HG02678 (cell line): Measurements from ENCODE around the gene HBZ.
"Not testable (repeated sequence)": the region's sequence is repeated elsewhere in the genome, so short reads cannot be mapped to it uniquely, and the experiment has no call there.

ENCODE experiments used
- ATAC-seq: cut with Tn5 transposase; IDR thresholded peaks from one replicate; pipeline ENCODE4 v1.9.1; 2021; ENCODE audit warnings: mild to moderate bottlenecking, moderate library complexity; ENCODE audit not compliant: unreplicated experiment

Gene HBZ

DNA sequence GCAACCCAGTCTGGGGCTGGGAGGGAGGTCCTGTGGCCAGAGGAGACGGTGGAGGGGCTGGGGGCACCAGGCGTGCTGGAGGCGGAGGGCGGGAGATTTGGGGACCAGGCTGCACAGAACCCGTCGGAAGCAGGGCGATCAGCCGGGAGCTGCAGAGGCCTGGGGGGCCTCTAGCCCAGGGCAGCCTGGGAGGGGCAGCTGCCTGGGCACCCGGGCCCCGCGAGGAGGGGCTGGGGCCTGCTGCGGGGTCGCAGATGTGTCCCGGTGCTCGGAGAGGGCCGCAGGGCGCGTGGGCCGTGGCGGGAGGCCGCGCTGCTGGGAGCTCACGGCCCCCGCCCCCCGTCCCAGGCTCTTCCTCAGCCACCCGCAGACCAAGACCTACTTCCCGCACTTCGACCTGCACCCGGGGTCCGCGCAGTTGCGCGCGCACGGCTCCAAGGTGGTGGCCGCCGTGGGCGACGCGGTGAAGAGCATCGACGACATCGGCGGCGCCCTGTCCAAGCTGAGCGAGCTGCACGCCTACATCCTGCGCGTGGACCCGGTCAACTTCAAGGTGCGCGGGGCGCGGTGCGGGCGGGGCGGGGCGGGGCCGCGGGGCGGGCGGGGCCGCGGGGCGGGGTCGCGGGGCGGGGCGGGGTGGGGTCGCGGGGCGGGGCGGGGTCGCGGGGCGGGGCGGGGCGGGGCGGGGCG, 11.8 kb downstream of the HBZ start:
- not testable (repeated sequence) for ATAC-seq

DNA sequence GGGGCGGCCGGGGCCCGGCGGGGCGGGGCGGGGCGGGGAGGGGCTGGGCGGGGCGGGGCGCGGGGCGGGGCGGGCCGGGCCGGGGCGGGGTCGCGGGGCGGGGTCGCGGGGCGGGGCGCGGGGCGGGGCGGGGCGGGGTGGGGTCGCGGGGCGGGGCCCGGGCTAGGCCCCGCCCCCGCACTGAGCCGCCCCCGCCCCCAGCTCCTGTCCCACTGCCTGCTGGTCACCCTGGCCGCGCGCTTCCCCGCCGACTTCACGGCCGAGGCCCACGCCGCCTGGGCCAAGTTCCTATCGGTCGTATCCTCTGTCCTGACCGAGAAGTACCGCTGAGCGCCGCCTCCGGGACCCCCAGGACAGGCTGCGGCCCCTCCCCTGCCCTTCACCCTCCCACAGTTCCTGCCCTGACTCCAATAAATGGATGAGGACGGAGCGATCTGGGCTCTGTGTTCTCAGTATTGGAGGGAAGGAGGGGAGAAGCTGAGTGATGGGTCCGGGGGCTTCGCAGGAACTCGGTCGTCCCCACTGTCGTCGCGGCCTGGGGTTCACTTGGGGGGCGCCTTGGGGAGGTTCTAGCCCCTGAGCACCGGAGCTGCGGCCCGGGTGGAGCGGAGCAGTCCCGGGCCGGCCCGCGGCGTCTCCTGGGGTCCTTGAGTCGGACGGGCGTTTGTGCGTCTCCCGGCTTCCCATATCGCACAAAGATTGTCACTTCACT, 12.5 kb downstream of the HBZ start:
- ATAC-seq = no peak

DNA sequence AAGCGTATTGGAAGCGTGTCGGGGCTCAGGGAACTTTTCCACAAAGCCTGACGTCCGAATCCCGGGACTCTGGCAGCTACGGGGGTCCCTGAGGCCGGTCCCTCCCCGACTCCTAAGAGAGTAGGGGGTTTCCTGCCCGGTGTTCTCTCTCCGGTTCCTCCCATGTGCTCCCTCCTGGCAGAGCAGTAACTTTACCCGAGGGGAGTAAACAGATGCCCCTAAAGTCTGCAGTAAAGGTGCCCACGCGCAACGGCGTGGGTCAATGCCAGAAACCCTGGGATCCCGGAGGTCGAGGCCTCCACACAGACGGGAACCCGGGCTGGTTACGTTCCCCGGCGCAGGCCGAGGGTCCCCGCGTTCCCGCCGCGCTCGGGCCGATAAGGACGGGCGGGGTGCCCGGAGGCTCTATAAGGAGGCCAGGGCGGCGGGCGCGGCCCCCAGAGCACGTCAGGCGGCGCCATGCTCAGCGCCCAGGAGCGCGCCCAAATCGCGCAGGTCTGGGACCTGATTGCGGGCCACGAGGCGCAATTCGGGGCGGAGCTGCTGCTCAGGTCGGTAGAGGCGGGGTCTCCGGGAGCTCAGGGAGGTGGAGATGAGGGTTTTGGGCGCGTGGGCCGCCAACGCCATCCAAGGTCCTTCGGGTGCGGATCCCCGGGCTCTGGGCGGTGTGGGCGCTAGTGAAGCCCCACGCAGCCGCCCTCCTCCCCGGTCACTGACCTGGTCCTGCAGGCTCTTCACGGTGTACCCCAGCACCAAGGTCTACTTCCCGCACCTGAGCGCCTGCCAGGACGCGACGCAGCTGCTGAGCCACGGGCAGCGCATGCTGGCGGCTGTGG, 13.3 kb downstream of the HBZ start, which contains the start of gene HBM:
Gene HBM (plus strand): TSS at position 440 of the 836 bp plus-strand sequence. CDS start 20 bp downstream, at position 460.
- no peak for ATAC-seq

DNA sequence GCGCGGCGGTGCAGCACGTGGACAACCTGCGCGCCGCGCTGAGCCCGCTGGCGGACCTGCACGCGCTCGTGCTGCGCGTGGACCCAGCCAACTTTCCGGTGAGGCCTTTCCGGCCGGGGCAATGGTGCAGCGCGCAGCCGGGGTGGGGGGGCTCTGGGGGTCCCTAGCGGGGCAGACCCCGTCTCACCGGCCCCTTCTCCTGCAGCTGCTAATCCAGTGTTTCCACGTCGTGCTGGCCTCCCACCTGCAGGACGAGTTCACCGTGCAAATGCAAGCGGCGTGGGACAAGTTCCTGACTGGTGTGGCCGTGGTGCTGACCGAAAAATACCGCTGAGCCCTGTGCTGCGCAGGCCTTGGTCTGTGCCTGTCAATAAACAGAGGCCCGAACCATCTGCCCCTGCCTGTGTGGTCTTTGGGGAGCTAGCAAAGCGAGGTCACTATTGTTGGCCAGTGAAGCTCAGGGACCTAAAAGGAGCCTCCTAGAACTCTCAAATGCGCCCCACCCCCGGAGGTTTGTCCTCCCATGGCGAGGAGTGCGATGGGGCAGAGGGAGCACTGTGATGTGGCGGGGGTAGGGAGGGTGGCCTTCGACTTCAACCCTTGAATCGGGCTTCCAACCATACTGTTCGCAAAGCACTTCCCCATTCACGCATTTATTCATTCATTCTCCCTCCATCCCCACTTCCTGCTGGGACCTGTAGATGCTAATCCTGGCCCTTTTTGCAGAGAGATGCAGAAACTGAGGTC, 14.1 kb downstream of the HBZ start:
- no peak for ATAC-seq

DNA sequence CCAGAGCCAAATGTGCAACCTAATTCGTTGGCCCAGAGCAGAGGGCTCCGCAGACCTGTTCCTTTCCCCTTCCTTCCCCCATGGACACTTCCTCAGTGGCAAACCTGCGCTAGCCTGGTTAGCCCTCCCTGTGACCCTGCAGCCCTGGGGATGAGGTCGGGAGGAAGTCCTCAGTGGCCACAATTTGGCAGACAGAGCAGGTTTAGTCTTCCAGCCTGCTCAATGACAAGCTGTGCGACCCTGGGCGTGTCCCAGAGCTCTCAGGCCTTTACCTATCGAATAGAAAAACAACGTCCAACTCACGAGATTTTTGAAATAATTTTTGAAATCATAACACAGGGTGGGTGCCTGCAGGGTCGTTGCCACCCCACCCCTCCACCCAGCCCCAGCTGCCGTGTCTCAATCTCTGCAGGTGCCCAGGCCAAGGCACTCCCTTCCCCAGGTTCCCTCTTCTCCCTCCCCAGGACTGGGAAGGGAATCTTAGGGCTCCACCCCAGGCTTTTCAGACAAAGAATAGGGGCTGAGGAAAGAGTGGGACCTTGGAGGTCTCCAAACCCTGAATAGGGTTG, 14.8 kb downstream of the HBZ start:
- ATAC-seq = no peak

DNA sequence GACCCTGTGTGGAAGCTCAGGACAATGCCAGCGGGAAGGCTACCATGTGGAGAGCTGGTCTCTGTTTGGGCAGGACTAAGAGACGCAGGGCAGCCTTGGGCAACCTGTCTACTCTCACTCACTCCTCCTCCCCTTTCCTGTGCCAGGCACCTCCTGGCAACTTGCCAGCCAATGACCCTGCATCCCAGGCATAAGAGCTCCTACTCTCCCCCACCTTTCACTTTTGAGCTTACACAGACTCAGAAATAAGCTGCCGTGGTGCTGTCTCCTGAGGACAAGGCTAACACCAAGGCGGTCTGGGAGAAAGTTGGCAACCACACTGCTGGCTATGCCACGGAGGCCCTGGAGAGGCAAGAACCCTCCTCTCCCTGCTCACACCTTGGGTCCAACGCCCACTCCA, 16.0 kb downstream of the HBZ start:
- ATAC-seq = no peak

DNA sequence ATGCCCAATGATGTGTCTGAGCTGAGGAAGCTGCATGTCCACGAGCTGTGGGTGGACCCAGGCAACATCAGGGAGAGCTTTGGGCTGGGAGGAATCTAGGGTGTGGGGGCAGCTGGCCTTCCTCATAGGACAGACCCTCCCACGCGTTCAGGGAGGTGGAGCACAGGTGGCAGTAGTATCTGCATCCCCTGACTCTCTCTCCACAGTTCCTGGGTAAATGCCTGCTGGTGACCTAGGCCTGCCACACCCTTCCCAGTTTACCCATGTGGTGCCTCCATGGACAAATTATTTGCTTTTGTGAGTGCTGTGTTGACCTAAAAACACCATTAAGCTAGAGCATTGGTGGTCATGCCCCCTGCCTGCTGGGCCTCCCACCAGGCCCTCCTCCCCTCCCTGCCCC, 16.6 kb downstream of the HBZ start:
- no peak for ATAC-seq

DNA sequence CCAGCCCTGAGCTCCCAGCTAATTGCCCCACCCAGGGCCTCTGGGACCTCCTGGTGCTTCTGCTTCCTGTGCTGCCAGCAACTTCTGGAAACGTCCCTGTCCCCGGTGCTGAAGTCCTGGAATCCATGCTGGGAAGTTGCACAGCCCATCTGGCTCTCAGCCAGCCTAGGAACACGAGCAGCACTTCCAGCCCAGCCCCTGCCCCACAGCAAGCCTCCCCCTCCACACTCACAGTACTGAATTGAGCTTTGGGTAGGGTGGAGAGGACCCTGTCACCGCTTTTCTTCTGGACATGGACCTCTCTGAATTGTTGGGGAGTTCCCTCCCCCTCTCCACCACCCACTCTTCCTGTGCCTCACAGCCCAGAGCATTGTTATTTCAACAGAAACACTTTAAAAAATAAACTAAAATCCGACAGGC, 17.7 kb downstream of the HBZ start:
- ATAC-seq = not testable (repeated sequence)

DNA sequence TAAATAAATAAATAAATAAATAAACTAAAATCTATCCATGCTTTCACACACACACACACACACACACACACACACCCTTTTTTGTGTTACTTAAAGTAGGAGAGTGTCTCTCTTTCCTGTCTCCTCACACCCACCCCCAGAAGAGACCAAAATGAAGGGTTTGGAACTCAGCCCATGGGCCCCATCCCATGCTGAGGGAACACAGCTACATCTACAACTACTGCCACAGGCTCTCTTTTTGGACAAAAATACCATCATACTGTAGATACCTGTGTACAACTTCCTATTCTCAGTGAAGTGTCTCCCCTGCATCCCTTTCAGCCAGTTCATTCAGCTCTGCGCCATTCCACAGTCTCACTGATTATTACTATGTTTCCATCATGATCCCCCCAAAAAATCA, 18.3 kb downstream of the HBZ start:
- ATAC-seq = no peak

DNA sequence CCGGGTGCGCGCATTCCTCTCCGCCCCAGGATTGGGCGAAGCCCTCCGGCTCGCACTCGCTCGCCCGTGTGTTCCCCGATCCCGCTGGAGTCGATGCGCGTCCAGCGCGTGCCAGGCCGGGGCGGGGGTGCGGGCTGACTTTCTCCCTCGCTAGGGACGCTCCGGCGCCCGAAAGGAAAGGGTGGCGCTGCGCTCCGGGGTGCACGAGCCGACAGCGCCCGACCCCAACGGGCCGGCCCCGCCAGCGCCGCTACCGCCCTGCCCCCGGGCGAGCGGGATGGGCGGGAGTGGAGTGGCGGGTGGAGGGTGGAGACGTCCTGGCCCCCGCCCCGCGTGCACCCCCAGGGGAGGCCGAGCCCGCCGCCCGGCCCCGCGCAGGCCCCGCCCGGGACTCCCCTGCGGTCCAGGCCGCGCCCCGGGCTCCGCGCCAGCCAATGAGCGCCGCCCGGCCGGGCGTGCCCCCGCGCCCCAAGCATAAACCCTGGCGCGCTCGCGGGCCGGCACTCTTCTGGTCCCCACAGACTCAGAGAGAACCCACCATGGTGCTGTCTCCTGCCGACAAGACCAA, 20.0 kb downstream of the HBZ start, which contains the start of gene HBA2:
Gene HBA2 (plus strand): TSS at position 503 of the 568 bp plus-strand sequence. CDS start 37 bp downstream, at position 540.
- not testable (repeated sequence) for ATAC-seq

DNA sequence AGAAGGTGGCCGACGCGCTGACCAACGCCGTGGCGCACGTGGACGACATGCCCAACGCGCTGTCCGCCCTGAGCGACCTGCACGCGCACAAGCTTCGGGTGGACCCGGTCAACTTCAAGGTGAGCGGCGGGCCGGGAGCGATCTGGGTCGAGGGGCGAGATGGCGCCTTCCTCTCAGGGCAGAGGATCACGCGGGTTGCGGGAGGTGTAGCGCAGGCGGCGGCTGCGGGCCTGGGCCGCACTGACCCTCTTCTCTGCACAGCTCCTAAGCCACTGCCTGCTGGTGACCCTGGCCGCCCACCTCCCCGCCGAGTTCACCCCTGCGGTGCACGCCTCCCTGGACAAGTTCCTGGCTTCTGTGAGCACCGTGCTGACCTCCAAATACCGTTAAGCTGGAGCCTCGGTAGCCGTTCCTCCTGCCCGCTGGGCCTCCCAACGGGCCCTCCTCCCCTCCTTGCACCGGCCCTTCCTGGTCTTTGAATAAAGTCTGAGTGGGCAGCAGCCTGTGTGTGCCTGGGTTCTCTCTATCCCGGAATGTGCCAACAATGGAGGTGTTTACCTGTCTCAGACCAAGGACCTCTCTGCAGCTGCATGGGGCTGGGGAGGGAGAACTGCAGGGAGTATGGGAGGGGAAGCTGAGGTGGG, 20.9 kb downstream of the HBZ start:
- ATAC-seq = not testable (repeated sequence)

DNA sequence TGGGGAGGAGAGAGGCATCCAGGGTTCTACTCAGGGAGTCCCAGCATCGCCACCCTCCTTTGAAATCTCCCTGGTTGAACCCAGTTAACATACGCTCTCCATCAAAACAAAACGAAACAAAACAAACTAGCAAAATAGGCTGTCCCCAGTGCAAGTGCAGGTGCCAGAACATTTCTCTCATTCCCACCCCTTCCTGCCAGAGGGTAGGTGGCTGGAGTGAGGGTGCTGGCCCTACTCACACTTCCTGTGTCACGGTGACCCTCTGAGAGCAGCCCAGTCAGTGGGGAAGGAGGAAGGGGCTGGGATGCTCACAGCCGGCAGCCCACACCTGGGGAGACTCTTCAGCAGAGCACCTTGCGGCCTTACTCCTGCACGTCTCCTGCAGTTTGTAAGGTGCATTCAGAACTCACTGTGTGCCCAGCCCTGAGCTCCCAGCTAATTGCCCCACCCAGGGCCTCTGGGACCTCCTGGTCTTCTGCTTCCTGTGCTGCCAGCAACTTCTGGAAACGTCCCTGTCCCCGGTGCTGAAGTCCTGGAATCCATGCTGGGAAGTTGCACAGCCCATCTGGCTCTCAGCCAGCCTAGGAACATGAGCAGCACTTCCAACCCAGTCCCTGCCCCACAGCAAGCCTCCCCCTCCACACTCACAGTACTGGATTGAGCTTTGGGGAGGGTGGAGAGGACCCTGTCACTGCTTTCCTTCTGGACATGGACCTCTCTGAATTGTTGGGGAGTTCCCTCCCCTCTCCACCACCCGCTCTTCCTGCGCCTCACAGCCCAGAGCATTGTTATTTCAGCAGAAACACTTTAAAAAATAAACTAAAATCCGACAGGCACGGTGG, 21.7 kb downstream of the HBZ start:
- ATAC-seq = not testable (repeated sequence)

DNA sequence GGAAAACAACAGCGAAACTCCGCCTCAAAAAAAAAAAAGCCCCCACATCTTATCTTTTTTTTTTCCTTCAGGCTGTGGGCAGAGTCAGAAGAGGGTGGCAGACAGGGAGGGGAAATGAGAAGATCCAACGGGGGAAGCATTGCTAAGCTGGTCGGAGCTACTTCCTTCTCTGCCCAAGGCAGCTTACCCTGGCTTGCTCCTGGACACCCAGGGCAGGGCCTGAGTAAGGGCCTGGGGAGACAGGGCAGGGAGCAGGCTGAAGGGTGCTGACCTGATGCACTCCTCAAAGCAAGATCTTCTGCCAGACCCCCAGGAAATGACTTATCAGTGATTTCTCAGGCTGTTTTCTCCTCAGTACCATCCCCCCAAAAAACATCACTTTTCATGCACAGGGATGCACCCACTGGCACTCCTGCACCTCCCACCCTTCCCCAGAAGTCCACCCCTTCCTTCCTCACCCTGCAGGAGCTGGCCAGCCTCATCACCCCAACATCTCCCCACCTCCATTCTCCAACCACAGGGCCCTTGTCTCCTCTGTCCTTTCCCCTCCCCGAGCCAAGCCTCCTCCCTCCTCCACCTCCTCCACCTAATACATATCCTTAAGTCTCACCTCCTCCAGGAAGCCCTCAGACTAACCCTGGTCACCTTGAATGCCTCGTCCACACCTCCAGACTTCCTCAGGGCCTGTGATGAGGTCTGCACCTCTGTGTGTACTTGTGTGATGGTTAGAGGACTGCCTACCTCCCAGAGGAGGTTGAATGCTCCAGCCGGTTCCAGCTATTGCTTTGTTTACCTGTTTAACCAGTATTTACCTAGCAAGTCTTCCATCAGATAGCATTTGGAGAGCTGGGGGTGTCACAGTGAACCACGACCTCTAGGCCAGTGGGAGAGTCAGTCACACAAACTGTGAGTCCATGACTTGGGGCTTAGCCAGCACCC, 22.8 kb downstream of the HBZ start:
- no peak for ATAC-seq

DNA sequence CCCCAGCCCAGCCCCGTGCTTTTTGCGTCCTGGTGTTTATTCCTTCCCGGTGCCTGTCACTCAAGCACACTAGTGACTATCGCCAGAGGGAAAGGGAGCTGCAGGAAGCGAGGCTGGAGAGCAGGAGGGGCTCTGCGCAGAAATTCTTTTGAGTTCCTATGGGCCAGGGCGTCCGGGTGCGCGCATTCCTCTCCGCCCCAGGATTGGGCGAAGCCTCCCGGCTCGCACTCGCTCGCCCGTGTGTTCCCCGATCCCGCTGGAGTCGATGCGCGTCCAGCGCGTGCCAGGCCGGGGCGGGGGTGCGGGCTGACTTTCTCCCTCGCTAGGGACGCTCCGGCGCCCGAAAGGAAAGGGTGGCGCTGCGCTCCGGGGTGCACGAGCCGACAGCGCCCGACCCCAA, 23.6 kb downstream of the HBZ start:
- ATAC-seq = not testable (repeated sequence)

DNA sequence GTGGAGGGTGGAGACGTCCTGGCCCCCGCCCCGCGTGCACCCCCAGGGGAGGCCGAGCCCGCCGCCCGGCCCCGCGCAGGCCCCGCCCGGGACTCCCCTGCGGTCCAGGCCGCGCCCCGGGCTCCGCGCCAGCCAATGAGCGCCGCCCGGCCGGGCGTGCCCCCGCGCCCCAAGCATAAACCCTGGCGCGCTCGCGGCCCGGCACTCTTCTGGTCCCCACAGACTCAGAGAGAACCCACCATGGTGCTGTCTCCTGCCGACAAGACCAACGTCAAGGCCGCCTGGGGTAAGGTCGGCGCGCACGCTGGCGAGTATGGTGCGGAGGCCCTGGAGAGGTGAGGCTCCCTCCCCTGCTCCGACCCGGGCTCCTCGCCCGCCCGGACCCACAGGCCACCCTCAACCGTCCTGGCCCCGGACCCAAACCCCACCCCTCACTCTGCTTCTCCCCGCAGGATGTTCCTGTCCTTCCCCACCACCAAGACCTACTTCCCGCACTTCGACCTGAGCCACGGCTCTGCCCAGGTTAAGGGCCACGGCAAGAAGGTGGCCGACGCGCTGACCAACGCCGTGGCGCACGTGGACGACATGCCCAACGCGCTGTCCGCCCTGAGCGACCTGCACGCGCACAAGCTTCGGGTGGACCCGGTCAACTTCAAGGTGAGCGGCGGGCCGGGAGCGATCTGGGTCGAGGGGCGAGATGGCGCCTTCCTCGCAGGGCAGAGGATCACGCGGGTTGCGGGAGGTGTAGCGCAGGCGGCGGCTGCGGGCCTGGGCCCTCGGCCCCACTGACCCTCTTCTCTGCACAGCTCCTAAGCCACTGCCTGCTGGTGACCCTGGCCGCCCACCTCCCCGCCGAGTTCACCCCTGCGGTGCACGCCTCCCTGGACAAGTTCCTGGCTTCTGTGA, 24.3 kb downstream of the HBZ start, which contains the start of gene HBA1:
Gene HBA1 (plus strand): TSS at position 204 of the 906 bp plus-strand sequence. CDS start 37 bp downstream, at position 241.
- ATAC-seq = not testable (repeated sequence)

DNA sequence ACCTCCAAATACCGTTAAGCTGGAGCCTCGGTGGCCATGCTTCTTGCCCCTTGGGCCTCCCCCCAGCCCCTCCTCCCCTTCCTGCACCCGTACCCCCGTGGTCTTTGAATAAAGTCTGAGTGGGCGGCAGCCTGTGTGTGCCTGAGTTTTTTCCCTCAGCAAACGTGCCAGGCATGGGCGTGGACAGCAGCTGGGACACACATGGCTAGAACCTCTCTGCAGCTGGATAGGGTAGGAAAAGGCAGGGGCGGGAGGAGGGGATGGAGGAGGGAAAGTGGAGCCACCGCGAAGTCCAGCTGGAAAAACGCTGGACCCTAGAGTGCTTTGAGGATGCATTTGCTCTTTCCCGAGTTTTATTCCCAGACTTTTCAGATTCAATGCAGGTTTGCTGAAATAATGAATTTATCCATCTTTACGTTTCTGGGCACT, 25.0 kb downstream of the HBZ start:
- ATAC-seq = no peak
